GM12864 (cell line): ENCODE results near the gene RAB44.
"Not testable (repeated sequence)": the region's sequence is repeated elsewhere in the genome, so short reads cannot be mapped to it uniquely, and the experiment has no call there.

ENCODE experiments used
- DNase-seq: peaks from one replicate; pipeline ENCODE4 v3.0.0-alpha.2; 2011; ENCODE audit warnings: low read depth
- H3K4me3 ChIP-seq: 2 replicates; pipeline ENCODE4 v1.5.1; 2011; ENCODE audit warnings: mild to moderate bottlenecking, low read depth, low read length, control low read depth
- TF ChIP-seq, protein P1 (sequence below): IDR thresholded peaks from 2 replicates; pipeline ENCODE4 v1.5.1; 2011; ENCODE audit warnings: low read depth, mild to moderate bottlenecking, moderate library complexity, low read length, control low read depth, inconsistent platforms; ENCODE audit errors: missing control alignments

Gene RAB44

DNA sequence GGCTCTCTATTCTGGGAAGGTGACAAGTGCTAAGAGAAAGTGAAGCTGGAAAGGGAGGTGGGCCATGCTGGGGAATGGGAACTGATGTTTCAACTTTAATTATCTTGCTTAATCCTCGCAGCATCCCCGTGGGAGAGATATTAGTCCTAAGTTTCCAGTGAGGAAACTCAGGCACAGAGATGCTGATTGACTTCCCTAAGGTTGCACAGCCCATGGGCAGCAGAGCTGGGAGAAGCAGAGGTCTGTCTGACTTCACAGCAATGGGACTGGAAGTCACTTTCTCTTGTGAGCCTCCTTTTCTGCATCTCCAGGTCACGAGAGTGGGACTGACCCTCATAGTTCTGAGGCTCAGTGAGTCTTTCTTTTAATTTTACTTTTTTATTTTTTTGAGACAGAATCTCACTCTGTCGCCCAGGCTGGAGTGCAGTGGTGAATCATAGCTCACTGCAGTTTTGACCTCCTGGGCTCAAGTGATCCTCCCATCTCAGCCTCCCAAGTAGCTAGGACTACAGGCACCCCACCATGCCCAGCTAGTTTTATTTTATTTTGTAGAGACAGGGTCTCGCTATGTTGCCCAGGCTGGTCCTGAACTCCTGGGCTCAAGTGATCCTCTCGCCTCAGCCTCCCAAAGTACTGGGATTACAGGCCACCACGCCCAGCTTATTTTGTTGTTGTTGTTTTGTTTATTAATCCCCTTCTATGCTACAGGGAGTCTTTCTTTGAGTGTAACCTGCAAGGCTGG, 2.6 kb downstream of the RAB44 start:
- TF ChIP-seq, protein P1, sequence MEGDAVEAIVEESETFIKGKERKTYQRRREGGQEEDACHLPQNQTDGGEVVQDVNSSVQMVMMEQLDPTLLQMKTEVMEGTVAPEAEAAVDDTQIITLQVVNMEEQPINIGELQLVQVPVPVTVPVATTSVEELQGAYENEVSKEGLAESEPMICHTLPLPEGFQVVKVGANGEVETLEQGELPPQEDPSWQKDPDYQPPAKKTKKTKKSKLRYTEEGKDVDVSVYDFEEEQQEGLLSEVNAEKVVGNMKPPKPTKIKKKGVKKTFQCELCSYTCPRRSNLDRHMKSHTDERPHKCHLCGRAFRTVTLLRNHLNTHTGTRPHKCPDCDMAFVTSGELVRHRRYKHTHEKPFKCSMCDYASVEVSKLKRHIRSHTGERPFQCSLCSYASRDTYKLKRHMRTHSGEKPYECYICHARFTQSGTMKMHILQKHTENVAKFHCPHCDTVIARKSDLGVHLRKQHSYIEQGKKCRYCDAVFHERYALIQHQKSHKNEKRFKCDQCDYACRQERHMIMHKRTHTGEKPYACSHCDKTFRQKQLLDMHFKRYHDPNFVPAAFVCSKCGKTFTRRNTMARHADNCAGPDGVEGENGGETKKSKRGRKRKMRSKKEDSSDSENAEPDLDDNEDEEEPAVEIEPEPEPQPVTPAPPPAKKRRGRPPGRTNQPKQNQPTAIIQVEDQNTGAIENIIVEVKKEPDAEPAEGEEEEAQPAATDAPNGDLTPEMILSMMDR: no peak
- DNase-seq: no peak
- no peak overlapping the region for H3K4me3 ChIP-seq

- DNase-seq: no peak
- TF ChIP-seq, protein P1: no peak
- no peak overlapping the region for H3K4me3 ChIP-seq
These were observed 3.2 kb downstream of the RAB44 start for GRCh38 chr6:36700831-36701230.

DNA sequence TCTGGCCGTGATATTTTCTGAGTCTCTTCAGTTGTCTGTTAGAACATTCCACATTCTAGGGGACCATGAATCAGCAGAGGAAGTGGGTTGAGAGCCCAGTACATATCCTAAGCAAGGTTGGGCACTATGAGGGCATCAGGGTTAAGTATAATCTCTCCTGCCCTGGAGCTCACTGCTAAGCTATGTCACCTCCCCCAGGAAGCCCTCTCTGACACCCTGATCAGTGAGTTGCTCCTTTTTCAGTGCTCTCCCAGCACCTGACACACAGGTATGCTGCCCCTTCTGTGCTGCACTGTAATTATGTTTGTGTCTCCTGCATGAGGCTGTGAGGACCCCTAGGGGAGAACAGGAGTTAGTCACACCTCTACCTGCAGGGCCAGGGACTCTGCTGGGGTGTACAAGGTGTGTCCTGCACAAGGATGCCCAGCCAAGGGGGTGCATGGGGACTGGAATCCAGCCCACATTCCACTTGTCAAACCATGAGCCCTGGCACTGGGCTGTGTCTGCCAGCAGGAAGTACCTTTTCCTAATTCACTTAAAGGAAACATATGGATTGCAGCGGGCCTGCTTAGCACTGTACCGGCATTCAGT, 3.9 kb downstream of the RAB44 start:
- TF ChIP-seq, protein P1: peak; percentile 63
- H3K4me3 ChIP-seq: no peak overlapping the region
- no peak for DNase-seq

- no peak overlapping the region for H3K4me3 ChIP-seq
- TF ChIP-seq, protein P1: no peak
- no peak for DNase-seq
These were observed 5.0 kb downstream of the RAB44 start for GRCh38 chr6:36702656-36703055.

DNA sequence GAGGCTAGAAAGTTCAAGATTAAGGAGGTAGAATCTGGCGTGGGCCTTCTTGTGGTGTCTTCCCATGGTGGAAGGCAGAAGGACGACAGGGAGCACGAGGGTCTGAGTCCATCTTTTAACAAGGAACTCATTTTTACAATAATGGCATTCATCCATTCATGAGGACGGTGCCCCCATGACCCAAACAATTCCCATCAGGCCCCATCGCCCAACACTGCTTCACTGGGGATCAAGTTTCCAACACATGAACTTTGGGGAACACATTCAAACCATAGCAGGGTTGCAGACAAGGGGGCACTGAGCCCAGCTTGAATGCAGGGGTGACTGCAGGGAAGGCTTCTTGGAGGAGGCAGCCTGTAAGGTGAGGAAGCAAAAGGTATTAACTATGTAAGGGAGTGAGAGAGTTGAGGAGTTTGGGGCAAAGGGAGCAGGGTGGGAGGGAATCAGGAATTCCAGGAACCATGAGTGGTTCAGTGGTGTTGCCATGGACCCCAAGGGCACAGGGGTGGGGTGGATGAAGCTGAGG, 5.5 kb downstream of the RAB44 start:
- DNase-seq: no peak
- TF ChIP-seq, protein P1: no peak

GRCh38 chr6:36703982-36704381, 6.4 kb downstream of the RAB44 start:
- no peak overlapping the region for H3K4me3 ChIP-seq
- TF ChIP-seq, protein P1: no peak
- DNase-seq: no peak

More for the DNA sequence above, 5.5 kb downstream of the RAB44 start:
- no peak overlapping the region for H3K4me3 ChIP-seq

DNA sequence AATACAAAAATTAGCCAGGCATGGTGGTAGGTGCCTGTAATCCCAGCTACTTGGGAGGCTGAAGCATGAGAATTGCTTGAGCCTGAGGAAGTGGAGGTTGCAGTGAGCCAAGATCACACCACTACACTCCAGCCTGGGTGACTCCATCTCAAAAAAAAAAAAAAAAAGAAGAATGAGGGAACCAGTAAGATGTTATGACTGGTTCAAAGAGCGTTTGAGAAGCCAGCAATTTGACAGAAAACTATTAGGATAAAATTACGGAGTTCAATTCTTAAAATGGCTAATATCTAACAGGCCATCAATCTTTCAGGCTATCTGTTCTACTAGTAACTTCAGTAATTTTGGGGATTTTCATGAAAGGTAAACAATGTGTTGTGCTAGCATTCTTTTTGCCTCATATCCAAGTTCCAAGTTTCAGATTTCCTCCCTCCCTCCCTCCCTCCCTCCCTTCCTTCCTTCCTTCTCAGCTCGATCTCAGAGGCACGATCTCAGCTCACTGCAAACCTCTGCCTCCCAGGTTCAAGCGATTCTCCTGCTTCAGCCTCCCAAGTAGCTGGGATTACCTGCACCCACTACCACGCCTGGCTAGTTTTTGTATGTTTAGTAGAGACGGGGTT, 7.4 kb downstream of the RAB44 start:
- not testable (repeated sequence) for H3K4me3 ChIP-seq, DNase-seq
